Gastrocnemius medialis (tissue), 4 donors: ENCODE data around the gene SH2D2A. TPM values are rescaled to one million over a fixed set of nuclear protein-coding genes. Genes with fewer than 3 reads are reported as not detected.

Source experiments
- ATAC-seq, 2 donors: fragments of 150-250 bp; one replicate each; pipeline ENCODE4 v1.9.1; 2016
- DNase-seq, 2 donors: peaks; one replicate each; pipeline ENCODE4 v3.0.0-alpha.2; 2019
- H3K27ac ChIP-seq, 4 donors: fragments of 200-600 bp; sonication (generic); 1 replicate in 1 of 4; 2 replicates in 3 of 4; pipeline ENCODE4 v1.5.1; 2016 to 2018; ENCODE audit warnings: mild to moderate bottlenecking in 2 of 4, moderate library complexity in 1 of 4
- H3K27me3 ChIP-seq, 3 donors: fragments of 200-600 bp; sonication (generic) in 2 of 3; 1 replicate in 1 of 3; 2 replicates in 2 of 3; pipeline versions ENCODE4 v1.5.1 to v1.6.0; 2016 to 2019; ENCODE audit warnings: mild to moderate bottlenecking in 1 of 3, moderate library complexity in 1 of 3
- H3K36me3 ChIP-seq, 2 donors: fragments of 200-600 bp; sonication (generic) in 1 of 2; one replicate each; pipeline ENCODE4 v1.5.1; 2017 to 2018
- H3K4me1 ChIP-seq, 2 donors: fragments of 200-600 bp; sonication (generic) in 1 of 2; one replicate each; pipeline ENCODE4 v1.5.1; 2016 to 2017; ENCODE audit warnings: mild to moderate bottlenecking in 2 of 2
- H3K4me3 ChIP-seq, 4 donors: fragments of 200-600 bp; sonication (generic) in 3 of 4; 1 replicate in 1 of 4; 2 replicates in 3 of 4; pipeline ENCODE4 v1.5.1; 2016 to 2019; ENCODE audit warnings: mild to moderate bottlenecking in 2 of 4
- H3K9me3 ChIP-seq, 3 donors: fragments of 200-600 bp; sonication (generic) in 2 of 3; 1 replicate in 1 of 3; 2 replicates in 2 of 3; pipeline ENCODE4 v1.5.1; 2016 to 2019
- POLR2A ChIP-seq, 2 donors: fragments of 450-650 bp; IDR thresholded peaks; one replicate each; pipeline ENCODE4 v1.6.1; 2017; ENCODE audit warnings: antibody characterized with exemption in 2 of 2, mild to moderate bottlenecking in 2 of 2, moderate library complexity in 2 of 2
- in situ Hi-C, 4 donors: fragments of 200-750 bp; cut with MboI; loops; one replicate each; pipeline versions ENCODE4 v1.15.0 to v1.8.0; 2017; ENCODE audit warnings: low sequenced_read_pairs in 4 of 4
- intact Hi-C: fragments of 100-400 bp; cut with DNase I; formaldehyde crosslinking; loops from one replicate; pipeline ENCODE4 v1.15.1; 2023; ENCODE audit warnings: low total_unique reads
- total RNA-seq, 4 donors: library from RNA; depleted of rRNA; stranded (reverse); fragments of >200 nt; gene quantifications; one replicate each; pipeline versions ENCODE4 v1.1.0 to v1.2.3, GENCODE V29; 2016
- TF ChIP-seq, protein P1 (sequence below), 5 experiments: fragments of 450-650 bp in 3 of 5; fragments of 200-600 bp in 2 of 5; sonication (generic) in 2 of 5; IDR thresholded peaks in 4 of 5; conservative IDR thresholded peaks in 1 of 5; 1 replicate in 4 of 5; 2 replicates in 1 of 5; pipeline ENCODE4 v1.5.1; 2016 to 2019; ENCODE audit warnings: antibody characterized with exemption in 5 of 5, mild to moderate bottlenecking in 3 of 5, moderate library complexity in 3 of 5

Gene SH2D2A
- total RNA-seq: 1 to 10 TPM in 1 of 4 donors, under 1 TPM in 1, not detected in 2; 0.82 to 1.1 TPM

DNA sequence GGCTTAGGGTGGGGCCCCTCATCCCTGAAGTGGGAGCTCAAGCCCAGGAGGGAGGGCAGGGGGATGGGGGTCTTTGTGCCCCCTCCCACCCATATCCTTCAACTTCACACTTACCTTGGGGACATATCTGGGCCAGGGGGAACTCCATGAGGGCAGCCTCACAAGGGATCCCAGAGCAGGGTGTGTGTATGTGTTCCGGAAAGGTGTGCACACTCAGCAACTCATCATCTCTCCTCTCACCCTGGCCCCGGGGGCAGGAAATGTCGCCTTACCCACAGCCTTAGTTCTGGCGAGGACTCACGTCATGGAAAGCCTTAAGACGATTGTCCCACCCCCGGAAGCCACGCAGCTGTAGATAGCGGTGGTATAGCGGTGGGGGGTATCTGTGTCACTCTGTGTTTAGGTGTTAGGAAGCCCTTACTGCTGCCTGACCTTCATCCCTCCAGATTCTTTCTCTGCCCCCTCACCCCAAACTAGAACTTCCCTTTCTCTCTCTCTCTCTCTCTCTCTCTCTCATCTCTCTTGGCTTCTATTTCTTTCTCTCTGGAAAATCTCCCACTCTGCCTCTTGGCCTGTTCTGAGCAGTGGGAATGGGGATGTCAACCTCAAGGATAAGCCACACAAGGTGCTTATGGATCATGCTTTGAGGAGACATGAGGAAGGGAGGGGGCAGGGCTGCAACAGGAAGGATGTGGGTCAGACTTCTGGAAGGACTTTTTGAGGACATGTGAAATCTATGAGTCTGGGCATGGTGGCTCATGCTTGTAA is at the start of gene SH2D2A:
Gene SH2D2A, minus strand, starts transcription at position 288 of the 768 bp plus-strand sequence. Its CDS starts 140 bp downstream, at position 148.
- no peaks in the 10 kb centered on the region for H3K36me3 ChIP-seq
- peak within 1 kb of the TSS in 2 of 4 donors; percentile 24 to 32 for H3K4me3 ChIP-seq
- peak within 1 kb of the TSS; percentile 59 to 68 (median 64) for H3K27ac ChIP-seq
- H3K27me3 ChIP-seq: peaks cover 0 to 3% (median 0%) of the 10 kb centered on the region in 3 donors
- peak in 1 of 2 donors; percentile 17 for TF ChIP-seq POLR2A (IDR thresholded peaks at IDR 0.05)
- TF ChIP-seq, protein P1, sequence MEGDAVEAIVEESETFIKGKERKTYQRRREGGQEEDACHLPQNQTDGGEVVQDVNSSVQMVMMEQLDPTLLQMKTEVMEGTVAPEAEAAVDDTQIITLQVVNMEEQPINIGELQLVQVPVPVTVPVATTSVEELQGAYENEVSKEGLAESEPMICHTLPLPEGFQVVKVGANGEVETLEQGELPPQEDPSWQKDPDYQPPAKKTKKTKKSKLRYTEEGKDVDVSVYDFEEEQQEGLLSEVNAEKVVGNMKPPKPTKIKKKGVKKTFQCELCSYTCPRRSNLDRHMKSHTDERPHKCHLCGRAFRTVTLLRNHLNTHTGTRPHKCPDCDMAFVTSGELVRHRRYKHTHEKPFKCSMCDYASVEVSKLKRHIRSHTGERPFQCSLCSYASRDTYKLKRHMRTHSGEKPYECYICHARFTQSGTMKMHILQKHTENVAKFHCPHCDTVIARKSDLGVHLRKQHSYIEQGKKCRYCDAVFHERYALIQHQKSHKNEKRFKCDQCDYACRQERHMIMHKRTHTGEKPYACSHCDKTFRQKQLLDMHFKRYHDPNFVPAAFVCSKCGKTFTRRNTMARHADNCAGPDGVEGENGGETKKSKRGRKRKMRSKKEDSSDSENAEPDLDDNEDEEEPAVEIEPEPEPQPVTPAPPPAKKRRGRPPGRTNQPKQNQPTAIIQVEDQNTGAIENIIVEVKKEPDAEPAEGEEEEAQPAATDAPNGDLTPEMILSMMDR (IDR thresholded peaks at IDR 0.05 in 4 of 5, conservative IDR thresholded peaks at IDR 0.05 in 1 of 5): no peak
- H3K4me1 ChIP-seq: peaks cover 11 to 15% of the 10 kb centered on the region in 2 donors
- intact Hi-C loops: no loop called here
- DNase-seq: peak in 1 of 2 donors; percentile 44
- H3K9me3 ChIP-seq: no peaks in the 10 kb centered on the region
- no peak for ATAC-seq
- in situ Hi-C loops: no loop called here

DNA sequence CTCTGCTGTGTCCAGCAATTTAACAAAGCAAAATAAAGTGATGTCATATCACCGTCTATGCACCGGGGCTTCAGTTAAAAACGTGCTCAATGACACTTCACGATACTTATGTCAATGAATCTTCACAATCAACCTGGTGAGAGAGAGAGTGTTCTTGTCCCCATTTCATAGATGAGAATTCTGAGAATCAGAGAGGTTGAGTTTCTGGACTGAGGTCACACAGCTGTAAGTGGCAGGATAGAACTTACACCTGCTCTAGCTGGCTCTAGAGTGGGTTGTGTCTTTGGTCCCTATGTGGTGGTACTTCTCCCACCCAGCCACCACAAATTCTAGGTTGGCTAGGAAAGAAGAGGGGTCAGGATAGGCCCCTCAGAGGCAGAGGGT is 49.2 kb upstream of the SH2D2A start:
- TF ChIP-seq, protein P1 (IDR thresholded peaks at IDR 0.05 in 4 of 5, conservative IDR thresholded peaks at IDR 0.05 in 1 of 5): no peak
- TF ChIP-seq POLR2A (IDR thresholded peaks at IDR 0.05): no peak
- Histone ChIP-seq H3K27me3 (peaks cover 18 to 24% (median 22%) of the 10 kb centered on the region in 3 donors), H3K4me1 (no peaks in the 10 kb centered on the region), H3K27ac (no peak overlapping the region), H3K4me3 (no peak overlapping the region), H3K9me3 (no peaks in the 10 kb centered on the region), H3K36me3 (no peaks in the 10 kb centered on the region)
- in situ Hi-C loops (loop anchor here in 2 of 4 donors (25.0 kb wide), 2 partner anchors 154 to 179 kb away; partner anchors contain the start of genes CRABP2 (in 1 of the 2) and NES (in 1 of the 2)), intact Hi-C loops (no loop called here)
- ATAC-seq (no peak), DNase-seq (no peak)

DNA sequence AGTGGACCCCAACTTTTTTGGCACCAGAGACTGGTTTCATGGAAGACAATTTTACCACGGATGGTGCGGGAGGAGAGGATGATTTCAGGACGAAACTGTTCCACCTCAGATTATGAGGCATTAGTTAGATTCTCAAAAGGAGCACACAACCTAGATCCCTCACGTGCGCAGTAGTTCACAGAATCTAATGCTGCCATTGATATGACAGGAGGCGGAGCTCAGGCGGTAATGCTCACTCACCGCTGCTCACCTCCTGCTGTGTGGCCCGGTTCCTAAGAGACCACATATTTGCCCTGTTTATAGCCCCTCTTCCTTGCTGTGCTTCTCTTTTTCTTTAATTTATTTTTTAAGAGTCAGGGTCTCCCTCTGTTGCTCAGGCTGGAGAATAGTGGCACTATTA is 48.6 kb upstream of the SH2D2A start:
- in situ Hi-C loops: loop anchor here in 2 of 4 donors (25.0 kb wide), 2 partner anchors 153 to 178 kb away; partner anchors contain the start of genes CRABP2 (in 1 of the 2) and NES (in 1 of the 2)
- intact Hi-C loops: no loop called here

DNA sequence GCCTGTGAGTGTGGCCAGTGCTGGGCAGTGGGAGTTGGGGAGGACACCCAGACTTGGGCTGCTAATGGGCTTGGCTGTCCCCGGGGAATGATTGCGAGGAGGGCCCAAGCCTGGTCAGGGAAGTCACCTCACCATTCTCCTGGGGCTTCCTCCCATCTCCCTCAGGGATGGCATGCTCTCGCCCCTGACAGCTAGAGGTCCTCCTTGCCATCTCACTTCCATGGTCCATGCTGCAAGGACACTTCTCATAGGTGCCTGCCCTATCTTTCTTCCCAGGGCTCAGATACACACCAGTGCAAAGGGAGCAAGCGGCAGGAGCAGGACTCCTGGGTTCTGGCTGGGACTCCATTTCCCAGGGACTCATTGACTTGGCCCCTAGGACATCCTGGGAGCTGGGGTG is 48.1 kb upstream of the SH2D2A start:
- Histone ChIP-seq H3K27ac (no peak overlapping the region), H3K36me3 (no peaks in the 10 kb centered on the region), H3K4me3 (no peak overlapping the region), H3K27me3 (peaks cover 29 to 35% (median 33%) of the 10 kb centered on the region in 3 donors), H3K4me1 (peaks cover 7 to 8% of the 10 kb centered on the region in 2 donors), H3K9me3 (no peaks in the 10 kb centered on the region)
- intact Hi-C loops: no loop called here
- ATAC-seq (no peak), DNase-seq (no peak)
- in situ Hi-C loops: loop anchor here in 2 of 4 donors (25.0 kb wide), 2 partner anchors 152 to 177 kb away; partner anchors contain the start of genes CRABP2 (in 1 of the 2) and NES (in 1 of the 2)
- TF ChIP-seq, protein P1 (IDR thresholded peaks at IDR 0.05 in 4 of 5, conservative IDR thresholded peaks at IDR 0.05 in 1 of 5): no peak
- TF ChIP-seq POLR2A (IDR thresholded peaks at IDR 0.05): no peak

More for the DNA sequence above, 48.6 kb upstream of the SH2D2A start:
- peaks cover 3% of the 10 kb centered on the region in 2 donors for H3K4me1 ChIP-seq
- H3K27ac ChIP-seq: no peak overlapping the region
- no peaks in the 10 kb centered on the region for H3K9me3 ChIP-seq
- ATAC-seq: no peak
- TF ChIP-seq POLR2A (IDR thresholded peaks at IDR 0.05): no peak
- TF ChIP-seq, protein P1 (IDR thresholded peaks at IDR 0.05 in 4 of 5, conservative IDR thresholded peaks at IDR 0.05 in 1 of 5): no peak
- no peak for DNase-seq
- H3K4me3 ChIP-seq: no peak overlapping the region
- H3K27me3 ChIP-seq: peaks cover 24 to 30% (median 28%) of the 10 kb centered on the region in 3 donors
- H3K36me3 ChIP-seq: no peaks in the 10 kb centered on the region
